Calu3 (cell line): Measurements from ENCODE around the gene RIOK3. TPM values are rescaled to one million over a fixed set of nuclear protein-coding genes. Genes with fewer than 3 reads are reported as not detected.
"Not testable (repeated sequence)": the region's sequence is repeated elsewhere in the genome, so short reads cannot be mapped to it uniquely, and the experiment has no call there.

Experiments used
- BruUV-seq: library from RNA; stranded (reverse); fragments of 400-500 nt; replicated peaks from 2 replicates; lab custom pipeline; 2021; lab: Mats Ljungman, UMichigan
- CTCF ChIA-PET: fragments of 300-600 bp; sonication (Branson Sonifier 250); formaldehyde crosslinking; loops from one replicate; lab custom pipeline; 2022; ENCODE audit warnings: antibody characterized with exemption; lab: Charles Lee
- DNase-seq: peaks from one replicate; pipeline ENCODE4 v3.0.0; 2022
- H3K27ac Mint-ChIP-seq: one replicate; pipeline ENCODE4 v1.8.0; 2022; ENCODE audit warnings: mixed read lengths; ENCODE audit not compliant: unreplicated experiment
- H3K27me3 Mint-ChIP-seq: one replicate; pipeline ENCODE4 v1.8.0; 2022; ENCODE audit warnings: mixed read lengths; ENCODE audit not compliant: unreplicated experiment
- H3K36me3 Mint-ChIP-seq: one replicate; pipeline ENCODE4 v1.8.0; 2022; ENCODE audit warnings: mild to moderate bottlenecking, moderate library complexity, mixed read lengths; ENCODE audit not compliant: insufficient read depth, unreplicated experiment
- H3K4me1 Mint-ChIP-seq: one replicate; pipeline ENCODE4 v1.8.0; 2022; ENCODE audit warnings: mild to moderate bottlenecking, low read depth, mixed read lengths; ENCODE audit not compliant: unreplicated experiment
- H3K4me3 Mint-ChIP-seq: one replicate; pipeline ENCODE4 v1.8.0; 2022; ENCODE audit warnings: mild to moderate bottlenecking, low read depth, moderate library complexity, mixed read lengths; ENCODE audit not compliant: unreplicated experiment
- H3K9me3 Mint-ChIP-seq: one replicate; pipeline ENCODE4 v1.8.0; 2022; ENCODE audit warnings: low read depth, mixed read lengths; ENCODE audit not compliant: unreplicated experiment
- CTCF ChIP-seq: fragments of 200-600 bp; IDR thresholded peaks from one replicate; pipeline ENCODE4 v1.8.0; 2022; ENCODE audit warnings: antibody characterized with exemption; ENCODE audit not compliant: unreplicated experiment
- intact Hi-C: fragments of 100-400 bp; cut with micrococcal nuclease; formaldehyde crosslinking; loops from one replicate; pipeline ENCODE4 v1.10.0; 2022; ENCODE audit not compliant: unreplicated experiment
- total RNA-seq: library from RNA; stranded (reverse); gene quantifications from 2 replicates; pipeline ENCODE4 v1.2.3, GENCODE V29; 2022

RIOK3 gene
- total RNA-seq, 1 experiment from 2014 or later = 91.1 TPM

- peaks cover 14% of the 10 kb centered on the region for H3K4me1 Mint-ChIP-seq
- no peak for TF ChIP-seq CTCF
- no peaks in the 10 kb centered on the region for H3K27me3 Mint-ChIP-seq
- H3K9me3 Mint-ChIP-seq = no peaks in the 10 kb centered on the region
- peaks cover 26% of the 10 kb centered on the region for H3K36me3 Mint-ChIP-seq
- no TSS peak for BruUV-seq
- intact Hi-C loops = no loop called here
- CTCF ChIA-PET = interaction anchor here (0.6 to 0.7 kb wide), 3 partner anchors 8 to 208 kb away, joined by 3 to 7 read pairs (median 3); no protein-coding TSS in a partner anchor
- no peak overlapping the region for H3K4me3 Mint-ChIP-seq
- DNase-seq = no peak
- no peak overlapping the region for H3K27ac Mint-ChIP-seq
Observed at GRCh38 chr18:23484561-23485182, 31.6 kb downstream of the RIOK3 start.

GRCh38 chr18:23485386-23485785, 32.3 kb downstream of the RIOK3 start:
- Mint-ChIP-seq H3K27ac (no peak overlapping the region), H3K9me3 (no peaks in the 10 kb centered on the region), H3K36me3 (peaks cover 18% of the 10 kb centered on the region), H3K4me1 (peaks cover 14% of the 10 kb centered on the region), H3K4me3 (no peak overlapping the region), H3K27me3 (no peaks in the 10 kb centered on the region)
- no peak for DNase-seq
- CTCF ChIA-PET = interaction anchor here (0.7 kb wide), 2 partner anchors 209 to 751 kb away, joined by 6 to 7 read pairs; no protein-coding TSS in a partner anchor
- no peak for TF ChIP-seq CTCF
- intact Hi-C loops = no loop called here
- BruUV-seq = no TSS peak

- Mint-ChIP-seq H3K4me1 (peaks cover 14% of the 10 kb centered on the region), H3K9me3 (no peaks in the 10 kb centered on the region), H3K4me3 (no peak overlapping the region), H3K27me3 (no peaks in the 10 kb centered on the region), H3K36me3 (peaks cover 4% of the 10 kb centered on the region), H3K27ac (no peak overlapping the region)
- CTCF ChIA-PET = interaction anchor here (2.2 kb wide), 1 partner anchor 11 kb away, joined by 8 read pairs; no protein-coding TSS in a partner anchor
- TF ChIP-seq CTCF = no peak
- DNase-seq = peak; percentile 15
- intact Hi-C loops = no loop called here
- BruUV-seq = no TSS peak
Observed at GRCh38 chr18:23487738-23488570, 34.9 kb downstream of the RIOK3 start.

GRCh38 chr18:23489586-23489985, 36.5 kb downstream of the RIOK3 start:
- intact Hi-C loops, H3K27me3 Mint-ChIP-seq, H3K4me3 Mint-ChIP-seq, BruUV-seq, H3K9me3 Mint-ChIP-seq, DNase-seq, H3K27ac Mint-ChIP-seq, H3K36me3 Mint-ChIP-seq: not testable (repeated sequence)
- CTCF ChIA-PET = interaction anchor here (0.7 kb wide), 1 partner anchor 106 kb away, joined by 4 read pairs; no protein-coding TSS in a partner anchor
- peaks cover 14% of the 10 kb centered on the region for H3K4me1 Mint-ChIP-seq
